Endometrial microvascular endothelial cells (primary cell): ENCODE data around the gene OSBP2. TPM values are rescaled to one million over a fixed set of nuclear protein-coding genes. Genes with fewer than 3 reads are reported as not detected.

Source experiments
- in situ Hi-C: cut with HindIII; loops from 2 replicates; pipeline ENCODE4 v1.10.0; 2017; ENCODE audit warnings: low sequenced_read_pairs, low pct_unique_long_range_greater_than_20kb; ENCODE audit errors: inconsistent ontology term
- total RNA-seq: library from RNA; depleted of rRNA; stranded (reverse); fragments of >200 nt; gene quantifications from one replicate; pipeline ENCODE4 v1.2.3, GENCODE V29; 2015; ENCODE audit errors: inconsistent ontology term

OSBP2 gene
- total RNA-seq, 1 donor from 2014 or later: 4.9 TPM

DNA sequence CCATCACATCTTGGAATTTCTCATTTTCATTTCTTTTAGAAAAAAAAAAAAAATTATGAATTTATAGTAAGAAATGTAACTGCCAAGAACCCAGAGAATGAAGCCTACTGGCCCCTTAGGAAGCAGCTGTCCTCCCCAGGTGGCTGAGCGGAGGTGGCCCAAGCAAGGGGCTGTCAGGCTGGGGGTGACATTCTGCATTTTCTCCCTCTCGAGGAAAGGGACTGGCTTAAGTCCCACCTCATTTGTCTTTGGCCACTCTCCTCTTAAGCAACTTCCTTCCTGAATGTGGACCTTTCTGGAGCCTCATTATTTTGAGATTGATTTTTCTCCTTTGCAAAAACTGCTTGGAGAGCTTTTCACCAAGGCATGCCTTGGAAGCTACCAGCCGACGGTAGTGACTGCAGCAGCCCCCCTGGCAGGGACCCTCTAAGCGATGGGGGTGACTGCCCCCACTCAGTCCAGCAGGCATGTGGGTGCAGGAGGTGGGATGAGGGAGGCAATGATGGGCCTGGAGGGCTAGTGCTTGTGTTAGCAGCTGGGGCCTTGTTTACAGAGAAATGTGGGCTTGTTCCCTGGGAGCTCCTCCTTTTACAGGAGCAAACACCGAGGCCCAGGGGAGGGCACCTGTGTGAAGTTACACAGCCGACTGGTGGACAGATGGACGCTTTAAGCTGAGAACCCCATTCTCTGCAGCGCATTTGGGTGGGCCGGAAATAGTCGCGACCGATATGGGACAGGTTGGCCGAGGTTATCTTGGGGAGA, 162.2 kb downstream of the OSBP2 start:
- in situ Hi-C loops: no loop called here

DNA sequence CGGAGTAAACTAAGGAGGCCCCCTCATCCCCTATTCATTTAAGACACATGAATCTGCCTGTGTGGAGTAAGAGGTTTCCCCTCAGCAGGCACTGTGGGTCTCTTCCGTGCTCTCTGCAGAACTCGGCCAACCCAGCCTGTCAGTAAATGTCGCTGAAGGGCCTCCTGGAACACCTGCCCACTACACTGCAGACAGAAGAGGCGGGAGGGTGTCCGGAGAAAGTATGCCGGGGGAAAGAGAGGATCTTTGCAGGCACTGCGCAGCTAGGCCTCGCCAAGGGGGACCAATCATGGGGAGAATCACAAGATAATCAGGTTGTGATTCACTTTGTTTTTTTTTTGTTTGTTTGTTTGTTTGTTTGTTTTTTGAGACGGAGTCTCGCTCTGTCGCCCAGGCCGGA, 163.1 kb downstream of the OSBP2 start:
- in situ Hi-C loops: no loop called here

DNA sequence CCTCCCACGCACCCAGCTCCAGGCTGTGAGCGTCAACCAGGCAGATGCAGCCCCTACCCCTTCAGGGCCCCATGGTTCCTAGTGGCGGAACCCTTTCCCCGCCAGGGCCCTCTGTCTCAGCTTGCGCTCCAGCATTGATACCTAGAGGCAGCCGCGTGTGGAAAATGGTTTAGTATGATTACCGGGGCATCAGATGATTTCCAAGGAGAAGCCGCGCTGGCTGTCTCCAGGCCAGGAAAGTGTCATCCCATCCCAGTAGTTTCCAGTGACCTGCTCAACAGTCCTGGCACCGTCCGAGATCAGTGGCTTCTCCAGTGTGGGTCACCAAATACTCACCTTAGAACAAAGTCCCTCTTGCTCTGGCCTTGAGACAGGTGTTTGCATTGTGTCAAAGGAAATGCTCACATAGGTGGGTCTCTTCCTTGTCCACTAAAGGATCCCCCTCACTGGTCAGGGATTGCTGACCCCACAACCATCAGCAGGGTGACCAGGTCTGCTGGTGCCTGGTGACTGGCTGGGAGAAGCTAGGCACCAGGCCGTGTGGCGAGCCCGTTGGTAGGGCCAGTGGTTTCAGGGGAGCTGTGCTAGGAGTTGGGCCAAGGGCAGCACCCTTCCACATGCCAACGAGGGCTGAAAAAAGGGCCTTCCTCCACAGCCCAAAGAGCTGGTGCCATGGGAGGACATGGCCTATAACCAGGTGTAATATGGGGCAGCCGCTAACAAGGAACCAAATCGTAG, 164.5 kb downstream of the OSBP2 start:
- in situ Hi-C loops: no loop called here

DNA sequence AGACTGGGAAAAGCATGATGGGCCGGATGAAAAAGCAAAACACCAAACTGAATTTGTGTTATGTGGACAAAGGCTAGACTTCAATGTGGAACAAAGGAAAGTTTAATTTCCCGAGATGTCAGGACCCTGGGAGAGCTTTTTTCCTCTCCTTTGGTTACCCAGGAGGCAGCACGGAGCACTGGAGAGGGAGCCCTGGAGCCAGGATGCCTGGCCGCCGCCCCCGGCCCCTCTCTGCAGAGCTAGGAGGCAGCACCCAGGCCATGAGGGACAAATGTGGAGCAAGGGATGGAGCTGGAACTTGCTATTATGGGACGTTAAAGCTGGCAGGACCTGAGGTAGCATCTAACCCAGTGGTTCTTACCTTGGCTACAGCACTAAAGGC, 165.0 kb downstream of the OSBP2 start:
- in situ Hi-C loops: no loop called here

DNA sequence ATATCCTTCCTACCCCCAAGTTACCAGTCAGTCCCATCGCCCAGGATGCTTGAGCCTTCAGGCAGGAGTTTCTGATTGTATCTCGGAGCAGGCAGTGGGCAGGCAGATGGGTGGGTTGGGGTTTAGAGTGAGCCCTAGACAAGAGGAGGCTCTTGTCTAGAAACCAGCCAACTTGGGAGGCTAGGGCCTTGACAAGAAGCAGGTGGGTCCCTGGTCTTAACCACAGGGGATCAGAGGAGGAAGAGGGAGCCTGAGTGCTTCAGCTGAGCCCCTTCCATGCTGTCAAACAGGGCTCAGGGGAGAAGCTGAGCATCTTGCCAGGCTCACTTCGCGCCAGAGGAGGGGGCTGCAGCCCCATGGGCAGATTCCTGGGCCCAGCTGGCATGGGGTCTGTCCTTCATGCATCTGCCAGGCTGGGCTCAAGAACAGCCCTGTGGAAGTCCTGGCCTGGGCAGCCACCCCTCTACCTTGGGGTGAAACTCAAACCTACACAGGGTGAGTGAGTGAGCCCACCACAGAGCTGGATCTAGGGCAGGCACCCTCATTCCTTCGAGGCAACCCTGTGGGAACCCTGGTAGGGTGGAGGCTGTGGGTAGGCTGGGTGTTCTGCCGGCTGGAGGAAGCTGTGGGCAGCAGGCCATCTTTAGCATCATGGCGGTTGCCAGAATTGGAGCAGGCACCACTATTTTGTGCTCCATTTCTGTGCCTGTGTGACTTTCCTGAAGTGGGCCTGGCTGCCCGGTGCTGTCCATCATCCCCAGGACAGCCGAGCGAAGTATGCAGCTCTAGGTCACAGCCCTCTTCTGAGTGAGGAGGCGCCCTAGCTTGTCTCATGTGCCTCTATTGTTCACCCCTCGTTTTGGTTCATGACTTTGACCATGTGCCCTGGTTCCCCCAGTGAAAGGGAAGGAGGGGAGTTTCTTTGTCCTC, 165.8 kb downstream of the OSBP2 start:
- in situ Hi-C loops: no loop called here

DNA sequence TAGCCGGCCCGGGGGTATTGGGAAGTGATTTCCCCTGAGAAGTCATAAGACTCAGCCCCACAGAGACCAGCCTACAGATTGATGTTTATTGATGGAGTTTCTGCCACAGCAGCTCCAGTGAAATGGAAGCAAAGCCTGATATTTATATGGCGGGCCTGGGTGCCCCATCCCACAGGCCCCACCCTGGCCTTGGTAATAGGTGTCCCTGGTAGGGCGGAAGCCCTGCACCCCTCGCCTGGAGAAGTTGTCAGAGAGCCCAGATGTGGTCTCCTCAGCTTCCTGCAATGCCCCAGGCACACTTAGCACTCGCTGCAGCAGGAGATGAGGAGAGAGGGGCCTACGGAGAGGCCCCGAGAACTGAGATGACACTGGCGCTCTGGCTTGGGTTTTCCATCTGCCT, 166.5 kb downstream of the OSBP2 start:
- in situ Hi-C loops: no loop called here

DNA sequence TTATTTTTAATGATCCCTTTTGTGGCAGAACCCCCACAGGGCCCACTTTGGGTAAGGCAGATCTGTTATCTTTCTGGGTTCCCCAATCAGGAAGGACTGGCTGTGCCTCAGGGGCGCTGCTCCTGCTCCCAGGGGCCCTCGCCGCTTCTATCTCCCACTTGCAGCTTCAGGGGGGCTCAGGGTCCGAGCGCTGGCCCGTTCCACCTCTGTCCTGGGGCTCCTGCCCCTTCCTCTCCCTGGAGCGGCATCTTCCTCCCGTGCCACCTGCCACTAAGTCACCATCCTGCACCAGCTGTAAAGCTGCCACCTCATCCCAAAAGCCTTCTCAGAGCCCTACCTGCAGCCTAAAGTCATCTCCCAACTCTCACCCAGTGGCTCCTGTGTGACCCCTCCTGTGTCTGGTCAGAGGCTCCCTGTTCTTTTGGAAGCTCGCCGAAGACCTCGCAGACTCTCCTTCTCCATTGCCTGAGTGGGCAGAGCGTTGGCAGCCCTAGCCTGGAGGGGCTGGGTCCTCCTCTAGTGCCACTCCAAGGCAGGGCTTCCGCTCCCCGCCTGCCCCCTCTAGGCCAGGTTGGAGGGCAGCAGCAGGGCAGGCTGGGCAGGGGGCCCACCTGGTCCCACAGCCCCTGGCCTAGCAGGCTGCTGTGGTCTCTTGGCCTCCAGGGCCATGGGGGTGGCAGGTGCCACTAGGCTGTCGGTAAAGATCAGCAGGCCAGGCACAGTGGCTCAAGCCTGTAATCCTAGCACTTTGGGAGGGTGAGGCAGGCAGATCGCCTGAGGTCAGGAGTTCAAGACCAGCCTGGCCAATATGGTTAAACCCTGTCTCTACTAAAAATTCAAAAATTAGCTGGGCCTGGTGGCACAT, 167.2 kb downstream of the OSBP2 start:
- in situ Hi-C loops: no loop called here

DNA sequence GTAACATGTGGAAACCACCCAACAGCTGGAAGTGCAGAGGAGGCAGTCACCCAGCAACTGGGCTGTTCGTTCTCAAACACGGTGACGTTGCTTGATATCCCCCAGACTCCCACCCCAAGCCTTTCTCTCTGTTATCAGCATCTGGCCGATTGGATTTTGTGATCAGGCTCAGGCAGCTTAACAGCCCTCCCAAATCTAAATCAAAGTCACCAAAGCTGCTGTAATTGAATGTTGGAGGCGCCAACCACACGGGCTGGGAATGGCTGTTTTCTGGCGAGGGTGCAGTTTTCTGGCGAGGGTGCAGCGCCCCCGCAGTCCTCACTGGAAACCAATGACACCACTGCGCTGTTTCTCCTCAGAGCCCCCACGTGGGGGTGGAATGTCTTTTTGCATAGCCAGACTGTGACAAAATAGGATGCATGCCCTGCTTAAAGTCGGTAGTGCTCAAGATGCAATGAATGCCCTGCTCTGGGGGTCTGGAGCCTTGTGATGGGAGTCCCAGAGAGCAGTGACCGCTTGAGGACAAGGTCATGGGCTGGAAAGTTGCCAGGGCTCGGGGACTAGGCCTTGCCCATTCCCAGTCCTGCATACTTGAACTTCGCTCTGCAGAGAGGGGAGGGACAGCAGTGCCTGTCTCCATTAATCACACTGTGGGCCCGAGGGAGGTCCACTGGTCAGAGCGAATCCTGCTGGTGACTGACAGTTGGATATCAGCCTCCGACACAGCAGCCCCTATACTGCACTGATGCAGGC, 168.6 kb downstream of the OSBP2 start:
- in situ Hi-C loops: no loop called here

DNA sequence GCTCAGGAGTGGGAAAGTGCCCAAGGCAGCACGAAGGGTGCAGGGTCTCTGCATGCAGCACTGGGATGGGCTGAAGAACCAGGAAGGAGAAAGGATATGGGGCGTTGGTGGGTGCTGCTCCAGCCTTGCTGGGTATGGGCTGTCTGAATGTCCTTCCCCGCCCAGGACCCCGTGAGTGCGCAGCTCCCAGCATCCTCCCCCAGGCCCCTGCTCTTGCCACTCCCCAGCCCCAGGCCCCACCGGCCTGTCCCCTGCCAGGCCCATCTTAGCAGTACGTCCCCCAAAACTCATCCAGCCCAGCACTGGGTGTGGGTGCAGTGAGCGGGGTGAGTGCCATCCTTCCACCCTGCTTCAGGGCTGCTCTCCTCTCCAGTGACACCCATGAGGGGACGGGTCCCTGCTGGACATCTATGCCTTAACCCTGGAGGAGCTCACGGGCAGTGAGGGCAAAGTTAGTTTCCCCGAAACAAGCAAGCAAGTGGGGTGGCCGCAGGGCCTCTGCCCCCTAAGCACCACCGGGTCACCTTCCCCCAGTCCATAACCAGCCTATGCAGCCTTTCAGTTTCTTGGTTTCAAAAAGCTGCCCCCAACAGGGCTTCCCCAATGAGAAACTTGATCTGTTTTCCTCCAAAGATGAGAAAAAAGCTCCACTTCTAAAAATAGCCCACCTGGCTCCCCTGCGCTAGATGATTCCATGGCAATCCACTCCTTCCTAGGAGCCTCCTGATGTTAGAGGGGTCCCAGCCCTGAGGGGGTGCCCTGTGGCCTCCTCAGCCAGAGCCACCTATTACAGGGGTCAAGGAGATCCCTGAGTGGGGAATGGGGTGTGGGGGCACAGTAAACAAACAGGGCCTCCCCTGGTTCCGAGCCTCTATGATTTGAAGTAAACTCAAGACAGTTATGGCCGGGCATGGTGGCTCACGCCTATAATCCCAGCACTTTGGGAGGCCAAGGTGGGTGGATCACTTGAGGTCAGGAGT, 170.1 kb downstream of the OSBP2 start:
- in situ Hi-C loops: no loop called here

DNA sequence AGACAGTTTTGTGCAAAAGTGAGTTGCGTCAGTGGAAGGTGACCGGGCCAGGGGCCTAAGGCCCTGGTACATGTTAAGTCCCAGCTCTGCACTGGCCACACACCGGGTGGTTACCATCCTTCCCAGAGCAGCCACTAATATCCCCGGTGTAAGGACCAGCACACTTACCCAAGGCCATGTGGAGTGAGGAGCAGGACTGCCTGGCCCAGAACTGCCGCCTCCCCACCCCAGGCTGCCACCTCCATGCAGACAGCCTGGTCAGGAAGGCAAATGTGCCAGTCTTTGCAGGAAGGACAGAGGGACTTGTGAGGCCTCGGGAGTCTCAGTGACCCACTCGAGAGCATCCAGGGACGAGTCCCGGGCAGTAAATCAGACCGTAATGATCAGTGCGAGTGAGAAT, 171.0 kb downstream of the OSBP2 start:
- in situ Hi-C loops: no loop called here

DNA sequence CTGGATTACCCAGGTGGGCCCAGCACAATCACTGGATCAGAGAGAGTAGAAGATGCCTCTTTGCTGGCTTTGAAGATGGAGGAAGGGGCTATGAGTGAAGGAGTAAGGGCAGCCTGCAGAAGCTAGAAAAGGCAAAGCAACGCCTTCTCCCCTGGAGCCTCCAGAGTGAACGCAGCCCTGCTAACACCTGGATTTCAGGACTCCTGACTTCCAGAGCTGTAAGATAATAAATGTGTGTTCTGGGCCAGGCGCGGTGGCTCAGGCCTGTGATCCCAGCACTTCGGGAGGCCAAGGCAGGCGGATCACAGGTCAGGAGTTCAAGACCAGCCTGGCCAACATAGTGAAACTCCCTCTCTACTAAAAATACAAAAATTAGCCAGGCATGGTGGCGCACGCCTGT, 171.5 kb downstream of the OSBP2 start:
- in situ Hi-C loops: no loop called here

DNA sequence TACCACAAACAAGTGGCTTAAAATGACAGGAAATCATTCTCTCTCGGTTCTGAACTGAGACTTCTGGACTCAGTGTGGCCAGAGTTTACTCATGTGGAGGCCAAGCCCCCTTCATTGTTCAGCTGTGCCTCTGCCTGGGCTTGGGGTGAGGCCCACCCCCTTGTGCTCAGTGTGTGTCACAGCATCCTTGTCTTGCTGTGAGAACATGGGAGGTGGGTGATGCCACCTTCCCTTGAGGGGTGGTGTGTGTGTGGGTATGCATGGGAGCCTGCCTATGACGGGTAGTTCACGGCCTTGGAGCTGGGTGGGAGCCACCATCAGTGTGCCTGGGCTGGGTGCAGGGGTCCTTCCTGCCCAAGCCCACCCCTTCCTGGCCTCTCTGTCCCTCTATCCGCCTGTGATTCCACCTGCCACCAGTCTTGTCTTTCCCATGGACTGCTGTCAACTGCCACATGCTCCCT, 172.2 kb downstream of the OSBP2 start:
- in situ Hi-C loops: no loop called here

DNA sequence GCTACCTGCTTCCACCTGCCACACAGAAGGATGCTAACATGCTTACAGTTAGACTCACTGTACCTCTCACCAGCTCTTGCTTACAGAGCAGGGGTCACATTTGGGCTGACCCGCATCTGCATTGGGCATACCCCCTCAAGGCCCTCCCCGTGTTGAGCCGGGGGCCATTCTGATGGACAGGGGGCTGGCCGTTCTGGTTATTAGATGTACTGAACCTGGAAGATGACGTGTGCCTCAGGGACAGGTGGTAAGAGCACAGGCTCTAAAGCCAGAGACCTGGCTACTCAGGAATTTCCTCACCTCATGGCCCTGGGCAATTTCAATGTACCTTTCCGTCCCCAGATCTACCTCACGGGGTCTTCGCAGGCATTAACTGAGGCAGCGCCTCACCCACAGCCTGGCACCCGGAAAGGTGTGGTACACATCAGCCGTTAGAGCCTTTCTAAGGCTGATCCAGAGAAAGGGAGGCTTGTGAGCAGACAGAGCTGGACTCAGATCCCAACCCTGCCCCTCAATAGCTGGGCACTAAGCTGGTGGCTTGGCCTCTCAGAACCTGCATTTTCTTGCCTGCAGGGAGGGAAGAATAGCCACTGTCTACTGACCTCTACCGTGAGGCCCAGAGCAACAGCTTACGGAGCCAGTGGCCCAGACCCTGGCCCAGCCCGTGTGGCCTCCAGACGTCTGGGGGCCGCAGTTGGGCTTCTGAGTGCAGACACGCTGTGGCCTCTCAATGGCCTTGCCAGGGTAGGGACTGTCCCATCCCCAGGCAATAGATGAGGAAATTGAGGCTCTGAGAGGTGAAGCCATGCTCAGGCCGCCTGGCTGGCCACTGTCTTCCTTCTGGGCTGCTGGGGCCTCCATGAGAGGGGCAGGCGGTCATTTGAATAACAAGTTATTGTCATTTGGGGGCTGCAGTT, 173.3 kb downstream of the OSBP2 start:
- in situ Hi-C loops: no loop called here

DNA sequence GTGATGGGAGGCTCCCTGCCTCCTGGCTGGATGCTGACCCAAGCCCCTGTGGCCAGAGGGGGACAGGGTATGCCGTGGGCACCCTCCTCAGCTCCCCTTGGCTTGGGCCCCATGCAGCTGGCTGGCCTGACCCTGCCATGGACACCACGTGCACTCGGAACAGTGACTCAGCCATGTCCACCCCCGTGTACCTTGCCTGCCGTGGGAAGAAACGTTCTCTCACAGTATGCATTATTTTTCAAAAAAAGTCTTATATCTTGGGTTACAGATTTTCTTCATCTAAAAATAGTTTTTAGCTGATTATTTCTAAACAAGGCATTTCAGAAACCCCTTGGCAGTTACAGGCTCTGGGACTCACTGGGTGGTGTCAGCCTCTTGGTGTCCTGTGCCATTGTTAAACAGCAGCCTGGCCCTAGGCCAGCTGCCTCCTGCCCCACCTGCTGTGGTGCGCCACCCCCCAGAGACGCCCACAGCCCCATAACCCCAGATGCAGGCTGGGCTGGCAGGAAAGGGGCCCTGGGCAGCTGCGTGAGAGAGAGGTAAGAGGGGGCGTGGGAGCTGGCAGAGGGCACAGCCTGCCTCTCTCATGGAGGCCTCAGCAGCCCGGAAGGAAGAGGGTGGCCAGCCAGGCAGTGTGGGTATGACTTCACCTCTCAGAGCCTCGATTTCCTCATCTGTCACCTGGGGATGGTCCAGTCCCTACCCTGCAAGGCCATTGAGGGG, 174.2 kb downstream of the OSBP2 start:
- in situ Hi-C loops: no loop called here

DNA sequence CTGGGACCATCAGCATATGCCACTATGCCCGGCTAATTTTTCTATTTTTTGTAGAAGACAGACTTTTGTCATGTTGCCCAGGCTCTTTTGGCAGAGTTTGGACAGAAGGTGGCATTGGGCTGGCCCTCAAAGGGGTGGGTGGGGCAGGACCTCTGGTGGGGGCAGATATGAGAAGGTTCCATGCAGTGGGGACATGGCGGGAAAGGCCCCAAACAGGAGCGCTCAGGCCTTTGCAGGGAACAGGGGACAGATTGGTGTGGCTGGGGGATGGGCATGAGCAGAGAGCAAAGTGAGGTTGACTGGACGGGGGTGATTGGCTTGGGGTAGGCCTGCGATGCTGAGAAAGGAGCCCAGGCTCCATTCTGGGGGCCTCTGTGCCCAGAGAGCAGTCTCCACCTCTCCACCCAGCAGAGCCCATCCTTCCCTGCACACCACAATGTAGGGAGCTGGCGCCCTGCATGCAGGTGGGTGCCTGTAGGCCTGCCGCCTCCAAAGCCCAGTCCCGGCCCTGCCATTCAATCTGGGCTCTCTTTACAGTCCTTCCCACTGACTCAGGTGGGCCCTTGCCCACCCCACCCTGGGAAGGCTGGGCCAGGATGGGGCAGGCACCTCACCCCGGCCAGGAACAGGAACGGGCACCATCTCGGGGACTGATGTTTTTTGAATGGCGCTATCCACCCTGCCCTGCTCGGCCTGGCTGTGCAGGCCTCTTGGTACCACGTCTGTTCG, 175.2 kb downstream of the OSBP2 start:
- in situ Hi-C loops: no loop called here
